Posterior vena cava (tissue), 2 donors: ENCODE data around the gene PCDH9. TPM values are rescaled to one million over a fixed set of nuclear protein-coding genes. Genes with fewer than 3 reads are reported as not detected.

Experiments
- DNase-seq: peaks from one replicate; pipeline ENCODE4 v3.0.0-alpha.2; 2020; ENCODE audit warnings: low spot score
- intact Hi-C, 2 donors: fragments of 100-400 bp; cut with DNase I; formaldehyde crosslinking; loops; one replicate each; pipeline versions ENCODE4 v1.14.1 to v1.14.2; 2022 to 2023
- total RNA-seq, 2 donors: library from RNA; stranded (reverse); fragmentation: NEBNext Ultra II Directional; extraction: Animal tissue kit (Norgen Biotek cat#: 25700); gene quantifications; one replicate each; pipeline ENCODE4 v1.2.1, GENCODE V29; 2021
- donor health status: DM: yes; HTN: yes; CAD: no.
- donor health status: DM: yes; HTN: yes; CAD: no.

The PCDH9 gene
- total RNA-seq, 2 donors from 2014 or later: 1.6 to 2.4 TPM

GRCh38 chr13:67184247-67184646 is 45.9 kb downstream of the PCDH9 start:
- intact Hi-C loops: no loop called here
- no peak for DNase-seq

- intact Hi-C loops: no loop called here
- no peak for DNase-seq
Observed at GRCh38 chr13:67183151-67183550, 47.0 kb downstream of the PCDH9 start.

GRCh38 chr13:67175836-67176459 is 54.2 kb downstream of the PCDH9 start:
- no peak for DNase-seq
- intact Hi-C loops: no loop called here

GRCh38 chr13:67168384-67168783 is 61.8 kb downstream of the PCDH9 start:
- no peak for DNase-seq
- intact Hi-C loops: no loop called here

DNA sequence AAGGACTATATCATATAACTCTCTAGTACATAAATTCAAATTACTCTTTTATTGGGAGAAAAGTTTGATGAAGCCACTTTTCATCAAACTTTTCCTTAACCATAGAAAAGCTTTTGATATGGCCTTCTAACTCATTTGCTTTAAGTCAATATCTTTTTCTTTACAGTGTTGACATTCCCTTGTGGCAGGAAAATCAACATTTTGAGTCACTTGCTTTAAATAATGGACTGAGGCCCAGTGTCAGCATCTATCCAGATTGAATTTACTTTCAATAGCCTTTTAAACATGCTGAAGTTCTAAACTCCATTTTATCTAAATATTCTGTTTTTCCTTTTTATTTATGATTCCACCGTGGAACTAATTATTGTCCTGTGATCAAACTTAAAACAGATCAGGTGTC is 62.7 kb downstream of the PCDH9 start:
- no peak for DNase-seq
- intact Hi-C loops: no loop called here

GRCh38 chr13:67161176-67161575 is 69.0 kb downstream of the PCDH9 start:
- intact Hi-C loops: no loop called here
- no peak for DNase-seq

GRCh38 chr13:67158903-67159302 is 71.2 kb downstream of the PCDH9 start:
- intact Hi-C loops: no loop called here
- DNase-seq: no peak

GRCh38 chr13:67156723-67157060 is 73.4 kb downstream of the PCDH9 start:
- DNase-seq: no peak
- intact Hi-C loops: no loop called here

DNA sequence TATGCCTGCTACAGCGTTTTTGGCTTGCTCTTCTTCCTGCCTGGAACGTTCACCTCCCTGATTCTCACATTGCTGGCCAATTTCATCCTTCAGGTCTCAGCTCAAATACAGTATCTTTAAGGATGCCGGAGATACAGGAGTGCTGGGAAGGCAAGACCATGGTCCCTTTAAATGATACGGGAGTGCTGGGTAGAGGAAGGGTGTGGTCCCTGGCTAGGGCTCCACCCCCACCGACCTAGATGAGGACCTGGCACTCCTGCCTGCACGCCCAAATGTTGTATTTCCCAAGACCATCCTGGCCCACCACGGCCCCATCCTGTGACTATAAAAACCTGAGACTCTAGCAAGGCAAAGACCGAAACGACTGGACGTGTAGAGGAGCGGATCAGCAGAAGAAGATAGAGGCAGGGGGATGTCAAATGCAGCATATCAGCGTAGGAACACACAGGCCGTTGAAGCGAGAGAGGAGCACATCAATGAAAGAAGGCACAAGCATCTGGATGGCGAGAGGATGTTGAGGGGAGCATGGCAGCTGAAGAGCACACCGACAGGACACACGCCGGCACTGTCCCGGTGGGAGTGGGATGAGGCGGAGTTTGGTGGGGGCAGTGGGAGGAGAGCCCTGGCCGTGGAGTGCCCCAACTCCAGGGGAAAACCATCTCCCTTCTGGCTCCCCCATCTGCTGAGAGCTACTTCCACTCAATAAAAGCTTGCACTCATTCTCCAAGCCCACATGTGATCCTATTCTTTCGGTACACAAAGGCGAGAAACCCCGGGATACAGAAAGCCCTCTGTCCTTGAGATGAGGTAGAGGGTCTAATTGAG is 74.0 kb downstream of the PCDH9 start:
- intact Hi-C loops: no loop called here
- no peak for DNase-seq

DNA sequence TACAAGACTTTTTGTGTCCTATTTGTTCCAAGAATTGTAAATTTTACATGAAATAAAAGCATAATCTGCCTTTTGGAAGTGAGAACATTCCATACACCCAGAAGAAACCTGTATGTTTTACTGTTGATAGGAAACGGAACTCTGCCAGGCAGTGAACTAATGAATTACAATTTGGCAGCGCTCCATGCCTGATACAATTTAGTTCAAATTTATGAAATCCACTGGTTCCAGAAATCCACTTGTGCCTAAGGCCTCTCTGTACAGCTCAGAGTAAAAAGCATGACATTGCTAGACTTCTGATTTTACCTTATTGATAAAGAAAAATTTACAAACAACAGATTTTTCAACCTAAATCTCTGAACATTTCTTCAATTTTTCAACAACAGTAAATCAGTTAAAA is 78.1 kb downstream of the PCDH9 start:
- intact Hi-C loops: no loop called here
- DNase-seq: no peak

DNA sequence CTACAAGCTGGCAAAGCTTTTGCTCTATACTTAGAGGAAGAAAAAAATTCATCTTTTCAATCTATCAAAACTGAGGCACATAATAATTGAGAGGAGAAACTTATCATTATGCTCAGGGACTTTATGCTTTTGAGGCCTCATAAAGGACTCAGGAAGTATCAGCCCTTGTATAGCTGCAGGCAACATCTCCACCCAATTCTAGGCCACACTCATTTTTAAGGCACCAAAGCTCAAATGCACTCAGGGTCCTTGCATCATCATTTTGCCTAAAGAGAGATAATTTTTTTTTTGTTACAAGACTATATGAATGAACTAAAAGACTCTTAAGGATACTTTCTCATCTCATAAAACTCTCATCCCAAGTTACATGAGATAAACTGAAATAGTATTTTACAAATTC is 78.5 kb downstream of the PCDH9 start:
- intact Hi-C loops: no loop called here

DNA sequence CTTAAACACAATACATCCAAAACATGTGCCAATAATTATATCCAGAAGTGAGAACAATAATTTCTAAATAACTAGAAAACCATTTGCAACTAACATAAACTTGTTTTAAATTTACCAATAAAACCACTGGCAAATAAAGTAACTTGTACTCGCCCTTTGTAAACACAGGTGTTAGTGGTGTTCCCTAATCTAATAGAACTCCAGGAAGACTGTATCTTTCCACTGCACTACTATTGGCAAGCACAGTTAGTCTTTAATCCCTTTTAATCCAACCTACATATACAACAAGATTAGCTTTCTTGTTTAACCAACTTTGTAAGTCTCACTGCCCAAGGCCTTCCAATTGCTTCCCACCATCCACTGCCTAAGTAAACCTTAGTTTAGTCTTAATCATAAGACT is 79.5 kb downstream of the PCDH9 start:
- intact Hi-C loops: no loop called here
- no peak for DNase-seq

More for the DNA sequence above, 78.5 kb downstream of the PCDH9 start:
- no peak for DNase-seq

- intact Hi-C loops: no loop called here
- DNase-seq: no peak
Observed at GRCh38 chr13:67148161-67148571, 82.0 kb downstream of the PCDH9 start.

GRCh38 chr13:67147342-67148133 is 82.6 kb downstream of the PCDH9 start:
- no peak for DNase-seq
- intact Hi-C loops: no loop called here

DNA sequence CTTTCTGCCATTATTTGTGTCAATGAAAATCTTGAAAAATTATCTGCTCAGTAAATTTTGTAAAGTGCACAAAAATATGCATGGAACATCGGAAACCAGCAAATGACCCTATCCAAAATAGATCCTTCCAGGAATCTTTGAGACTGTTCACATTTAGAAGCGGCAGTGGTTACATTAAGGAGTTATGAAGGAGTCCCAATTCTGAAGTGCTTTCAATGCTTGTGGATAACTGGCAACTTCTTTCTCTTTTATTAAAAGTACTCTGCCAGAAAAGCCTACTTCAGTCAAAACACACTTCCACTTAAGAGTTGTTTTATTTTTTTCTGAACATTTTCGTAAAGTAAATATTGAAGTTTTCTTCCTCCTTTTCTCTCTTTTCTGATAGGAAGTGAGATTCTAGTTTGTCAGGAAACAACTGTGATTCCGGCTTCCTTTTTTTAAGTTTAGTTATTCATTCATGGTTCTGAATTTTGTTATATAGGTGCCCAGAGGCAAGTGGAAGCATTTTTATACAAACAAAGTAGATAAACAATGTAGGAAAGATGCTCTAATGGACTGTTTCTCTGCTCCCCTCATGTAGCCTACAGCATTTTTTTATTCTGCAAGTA is 83.5 kb downstream of the PCDH9 start:
- intact Hi-C loops: no loop called here
- no peak for DNase-seq

DNA sequence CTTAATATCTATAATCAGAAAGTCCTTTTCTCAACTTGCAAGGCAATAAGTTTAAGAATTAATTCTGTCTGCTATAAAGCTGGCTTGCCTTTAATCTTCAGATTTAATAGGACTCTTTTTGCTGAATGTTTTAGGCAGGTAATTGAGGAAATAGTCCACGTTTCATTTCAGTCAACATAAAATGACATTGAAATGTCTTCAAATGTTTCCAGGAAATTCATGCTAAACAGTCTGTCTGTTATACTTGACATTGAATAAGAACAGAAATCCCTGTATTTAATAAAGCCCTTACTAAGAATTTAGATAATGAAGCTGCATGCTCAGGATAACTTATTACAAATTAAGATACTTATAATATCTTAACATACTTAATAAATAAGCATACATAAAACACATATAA is 84.2 kb downstream of the PCDH9 start:
- intact Hi-C loops: no loop called here
- no peak for DNase-seq

- no peak for DNase-seq
- intact Hi-C loops: no loop called here
Observed at GRCh38 chr13:67143544-67144115, 86.5 kb downstream of the PCDH9 start.

GRCh38 chr13:67140006-67140405 is 90.1 kb downstream of the PCDH9 start:
- DNase-seq: no peak
- intact Hi-C loops: no loop called here

DNA sequence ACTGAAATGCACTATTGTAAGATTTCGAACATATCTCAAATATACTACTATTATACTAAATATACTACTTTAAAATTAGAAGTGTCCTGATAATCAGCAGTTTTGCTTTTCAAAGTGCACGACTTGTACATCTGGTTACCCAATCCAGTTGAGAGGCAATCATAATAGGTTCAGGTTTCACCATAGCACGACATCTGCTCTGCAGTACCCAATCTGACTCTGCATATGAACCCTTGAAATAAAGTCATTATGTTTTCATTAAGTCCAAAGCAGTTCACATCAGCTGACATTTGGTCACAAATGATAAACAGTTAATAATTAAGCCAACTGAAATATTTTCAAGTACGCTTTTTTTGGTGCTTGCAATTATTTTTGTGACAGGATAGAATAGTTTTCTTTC is 90.6 kb downstream of the PCDH9 start:
- DNase-seq: no peak
- intact Hi-C loops: no loop called here

DNA sequence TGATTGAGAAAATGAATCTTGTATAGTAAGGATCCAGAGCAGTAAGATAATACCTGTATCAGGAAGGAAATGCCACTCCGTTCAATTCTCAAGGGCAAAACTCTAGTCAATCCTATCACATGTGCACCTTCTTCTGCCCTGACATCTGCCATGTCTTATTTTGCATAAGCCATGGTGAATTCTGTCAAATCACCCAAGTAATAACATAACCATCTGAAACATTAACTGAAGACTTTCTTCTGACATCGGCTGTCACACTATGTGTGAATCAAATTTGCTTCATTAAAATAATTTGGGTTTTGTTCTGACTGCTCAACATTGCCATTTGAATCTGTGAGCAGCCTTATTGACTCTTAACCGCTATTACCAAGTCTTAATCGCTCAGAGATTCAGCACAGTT is 91.2 kb downstream of the PCDH9 start:
- no peak for DNase-seq
- intact Hi-C loops: no loop called here
